Activated T-cell treated with anti-CD3 and anti-CD28 coated beads, Interleukin-2, amount 50 U/mL, for 24 hours (primary cell): ENCODE data around the gene CATSPERZ.
"Not testable (repeated sequence)": the region's sequence is repeated elsewhere in the genome, so short reads cannot be mapped to it uniquely, and the experiment has no call there.

ENCODE experiments used
- DNase-seq: peaks from one replicate; pipeline ENCODE4 v3.0.0-alpha.2; 2020
- H3K27ac Mint-ChIP-seq: 2 replicates; pipeline ENCODE4 v1.8.0; 2020; ENCODE audit warnings: mild to moderate bottlenecking, mixed read lengths
- H3K27me3 Mint-ChIP-seq: 2 replicates; pipeline ENCODE4 v1.8.0; 2020; ENCODE audit warnings: mixed read lengths
- H3K36me3 Mint-ChIP-seq: 2 replicates; pipeline ENCODE4 v1.8.0; 2020; ENCODE audit warnings: low read depth, mixed read lengths
- H3K4me1 Mint-ChIP-seq: 2 replicates; pipeline ENCODE4 v1.8.0; 2020; ENCODE audit warnings: low read depth, mixed read lengths
- H3K4me3 Mint-ChIP-seq: 2 replicates; pipeline ENCODE4 v1.8.0; 2020; ENCODE audit warnings: mild to moderate bottlenecking, moderate library complexity, mixed read lengths
- H3K9me3 Mint-ChIP-seq: 2 replicates; pipeline ENCODE4 v1.8.0; 2020; ENCODE audit warnings: mixed read lengths

Gene CATSPERZ

DNA sequence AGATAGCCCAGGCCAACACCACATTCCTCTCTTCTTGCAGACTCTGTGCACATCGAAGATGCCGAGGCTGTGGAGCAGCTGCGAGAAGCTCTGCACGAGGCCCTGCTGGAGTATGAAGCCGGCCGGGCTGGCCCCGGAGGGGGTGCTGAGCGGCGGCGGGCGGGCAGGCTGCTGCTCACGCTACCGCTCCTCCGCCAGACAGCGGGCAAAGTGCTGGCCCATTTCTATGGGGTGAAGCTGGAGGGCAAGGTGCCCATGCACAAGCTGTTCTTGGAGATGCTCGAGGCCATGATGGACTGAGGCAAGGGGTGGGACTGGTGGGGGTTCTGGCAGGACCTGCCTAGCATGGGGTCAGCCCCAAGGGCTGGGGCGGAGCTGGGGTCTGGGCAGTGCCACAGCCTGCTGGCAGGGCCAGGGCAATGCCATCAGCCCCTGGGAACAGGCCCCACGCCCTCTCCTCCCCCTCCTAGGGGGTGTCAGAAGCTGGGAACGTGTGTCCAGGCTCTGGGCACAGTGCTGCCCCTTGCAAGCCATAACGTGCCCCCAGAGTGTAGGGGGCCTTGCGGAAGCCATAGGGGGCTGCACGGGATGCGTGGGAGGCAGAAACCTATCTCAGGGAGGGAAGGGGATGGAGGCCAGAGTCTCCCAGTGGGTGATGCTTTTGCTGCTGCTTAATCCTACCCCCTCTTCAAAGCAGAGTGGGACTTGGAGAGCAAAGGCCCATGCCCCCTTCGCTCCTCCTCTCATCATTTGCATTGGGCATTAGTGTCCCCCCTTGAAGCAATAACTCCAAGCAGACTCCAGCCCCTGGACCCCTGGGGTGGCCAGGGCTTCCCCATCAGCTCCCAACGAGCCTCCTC is 15.7 kb downstream of the CATSPERZ start:
- DNase-seq, H3K27me3 Mint-ChIP-seq, H3K9me3 Mint-ChIP-seq: not testable (repeated sequence)
- peaks cover 49% of the 10 kb centered on the region for H3K4me1 Mint-ChIP-seq
- peak overlapping the region; percentile 98 for H3K27ac Mint-ChIP-seq
- peak overlapping the region; percentile 98 for H3K4me3 Mint-ChIP-seq
- H3K36me3 Mint-ChIP-seq, result peaks cover 70% of the 10 kb centered on the region

DNA sequence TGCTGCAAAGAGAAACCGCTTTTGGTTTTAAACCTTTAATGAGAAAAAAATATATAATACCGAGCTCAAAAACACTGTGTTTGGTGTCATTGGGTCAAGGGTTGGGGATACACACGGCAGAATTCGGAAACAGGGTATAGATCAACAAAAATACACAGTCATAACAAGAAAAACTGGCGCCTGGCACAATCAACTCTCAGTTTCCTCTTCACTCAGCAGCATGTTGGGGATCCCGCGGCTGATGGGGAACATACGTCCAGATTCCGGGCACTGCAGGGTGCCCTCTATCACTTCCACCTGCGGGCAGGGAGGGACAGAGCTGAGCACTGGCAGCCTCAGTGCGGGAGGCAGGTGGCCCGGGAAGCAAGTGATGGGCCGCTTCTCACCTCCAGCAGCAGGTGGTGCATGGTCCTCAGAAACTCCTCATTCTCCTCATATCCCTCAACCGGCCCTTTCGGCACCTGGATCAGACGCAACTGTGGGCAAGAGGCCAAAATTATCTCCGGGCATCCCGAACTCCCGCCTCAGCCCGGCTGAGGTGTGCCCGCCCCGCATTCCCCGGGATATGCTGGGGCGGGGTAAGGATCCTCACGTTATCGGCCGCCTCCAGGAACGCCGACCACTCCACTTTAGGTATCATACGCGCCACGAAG is 16.6 kb downstream of the CATSPERZ start:
- H3K27ac Mint-ChIP-seq, result peak overlapping the region; percentile 98
- peaks cover 49% of the 10 kb centered on the region for H3K4me1 Mint-ChIP-seq
- H3K9me3 Mint-ChIP-seq, result no peaks in the 10 kb centered on the region
- DNase-seq, result peak; percentile 72
- peak overlapping the region; percentile 98 for H3K4me3 Mint-ChIP-seq
- no peaks in the 10 kb centered on the region for H3K27me3 Mint-ChIP-seq
- peaks cover 76% of the 10 kb centered on the region for H3K36me3 Mint-ChIP-seq

- no peaks in the 10 kb centered on the region for H3K9me3 Mint-ChIP-seq
- H3K4me3 Mint-ChIP-seq, result peak within 1 kb of the TSS; percentile 98
- peaks cover 75% of the 10 kb centered on the region for H3K36me3 Mint-ChIP-seq
- peak; percentile 93 for DNase-seq
- H3K27ac Mint-ChIP-seq, result peak within 1 kb of the TSS; percentile 98
- H3K4me1 Mint-ChIP-seq, result peaks cover 47% of the 10 kb centered on the region
- no peaks in the 10 kb centered on the region for H3K27me3 Mint-ChIP-seq
Measured at GRCh38 chr11:64317325-64317960, 17.3 kb downstream of the CATSPERZ start, which contains the start of gene TRMT112. TRMT112 (minus strand) TSS chr11:64317559; CDS start chr11:64317526, 33 bp downstream.

DNA sequence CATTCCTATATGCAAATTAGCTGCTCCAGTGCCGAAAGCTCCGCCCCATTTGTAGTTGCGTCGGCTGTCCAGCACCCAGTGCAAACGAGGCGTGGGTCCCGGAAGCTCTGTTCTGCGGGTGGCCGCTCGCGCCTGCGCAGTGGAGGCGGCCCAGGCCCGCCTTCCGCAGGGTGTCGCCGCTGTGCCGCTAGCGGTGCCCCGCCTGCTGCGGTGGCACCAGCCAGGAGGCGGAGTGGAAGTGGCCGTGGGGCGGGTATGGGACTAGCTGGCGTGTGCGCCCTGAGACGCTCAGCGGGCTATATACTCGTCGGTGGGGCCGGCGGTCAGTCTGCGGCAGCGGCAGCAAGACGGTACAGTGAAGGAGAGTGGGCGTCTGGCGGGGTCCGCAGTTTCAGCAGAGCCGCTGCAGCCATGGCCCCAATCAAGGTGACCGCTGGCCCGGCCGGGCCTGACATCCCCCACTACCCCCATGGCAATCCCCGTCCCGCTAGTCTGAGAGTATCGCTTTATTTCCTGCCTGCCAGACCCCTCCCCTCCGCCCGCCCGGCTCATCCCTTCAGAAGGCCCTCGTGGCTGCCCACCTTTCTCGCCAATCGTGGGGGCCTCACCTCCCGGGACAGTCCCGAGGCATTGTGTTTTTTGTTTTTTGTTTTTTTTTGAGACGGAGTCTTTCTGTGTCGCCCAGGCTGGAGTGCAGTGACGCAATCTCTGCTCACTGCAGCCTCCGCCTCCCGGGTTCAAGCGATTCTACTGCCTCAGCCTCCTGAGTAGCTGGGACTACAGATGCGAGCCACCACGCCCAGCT is 18.0 kb downstream of the CATSPERZ start, which contains the start of gene PRDX5:
Gene PRDX5 (plus strand): TSS at position 161 of the 805 bp plus-strand sequence. CDS start 95 bp downstream, at position 256.
- Mint-ChIP-seq H3K4me3 (peak within 1 kb of the TSS; percentile 98), H3K36me3 (peaks cover 68% of the 10 kb centered on the region), H3K27ac (peak within 1 kb of the TSS; percentile 98)

GRCh38 chr11:64318766-64319761 is 18.9 kb downstream of the CATSPERZ start:
- no peaks in the 10 kb centered on the region for H3K9me3 Mint-ChIP-seq
- peak overlapping the region; percentile 98 for H3K27ac Mint-ChIP-seq
- H3K27me3 Mint-ChIP-seq, result no peaks in the 10 kb centered on the region
- H3K36me3 Mint-ChIP-seq, result peaks cover 60% of the 10 kb centered on the region
- peaks cover 36% of the 10 kb centered on the region for H3K4me1 Mint-ChIP-seq
- no peak for DNase-seq
- H3K4me3 Mint-ChIP-seq, result peak overlapping the region; percentile 98

More for the DNA sequence above, 18.0 kb downstream of the CATSPERZ start, which contains the start of gene PRDX5:
- H3K27me3 Mint-ChIP-seq, result no peaks in the 10 kb centered on the region
- peaks cover 39% of the 10 kb centered on the region for H3K4me1 Mint-ChIP-seq
- no peaks in the 10 kb centered on the region for H3K9me3 Mint-ChIP-seq
- peak; percentile 95 for DNase-seq

DNA sequence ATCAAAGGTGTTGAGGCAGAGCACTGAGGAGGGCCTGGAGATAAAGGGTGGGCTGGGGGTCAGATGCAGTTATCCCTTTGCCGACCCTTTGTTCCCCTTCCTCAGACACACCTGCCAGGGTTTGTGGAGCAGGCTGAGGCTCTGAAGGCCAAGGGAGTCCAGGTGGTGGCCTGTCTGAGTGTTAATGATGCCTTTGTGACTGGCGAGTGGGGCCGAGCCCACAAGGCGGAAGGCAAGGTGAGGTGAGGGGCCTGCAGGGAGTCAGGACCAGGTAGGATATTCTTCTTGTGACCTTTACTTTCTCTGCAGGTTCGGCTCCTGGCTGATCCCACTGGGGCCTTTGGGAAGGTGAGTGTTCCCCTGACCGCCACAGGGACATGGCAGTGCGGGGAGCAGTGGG is 20.4 kb downstream of the CATSPERZ start:
- Mint-ChIP-seq H3K9me3 (no peaks in the 10 kb centered on the region), H3K4me1 (peaks cover 28% of the 10 kb centered on the region), H3K4me3 (no peak overlapping the region), H3K36me3 (peaks cover 47% of the 10 kb centered on the region), H3K27ac (no peak overlapping the region), H3K27me3 (no peaks in the 10 kb centered on the region)
- DNase-seq, result no peak

GRCh38 chr11:64321026-64321425 is 20.9 kb downstream of the CATSPERZ start:
- Mint-ChIP-seq H3K4me3 (no peak overlapping the region), H3K36me3 (peaks cover 46% of the 10 kb centered on the region), H3K27me3 (no peaks in the 10 kb centered on the region), H3K9me3 (no peaks in the 10 kb centered on the region), H3K27ac (peak overlapping the region; percentile 39), H3K4me1 (peaks cover 28% of the 10 kb centered on the region)
- DNase-seq, result no peak

DNA sequence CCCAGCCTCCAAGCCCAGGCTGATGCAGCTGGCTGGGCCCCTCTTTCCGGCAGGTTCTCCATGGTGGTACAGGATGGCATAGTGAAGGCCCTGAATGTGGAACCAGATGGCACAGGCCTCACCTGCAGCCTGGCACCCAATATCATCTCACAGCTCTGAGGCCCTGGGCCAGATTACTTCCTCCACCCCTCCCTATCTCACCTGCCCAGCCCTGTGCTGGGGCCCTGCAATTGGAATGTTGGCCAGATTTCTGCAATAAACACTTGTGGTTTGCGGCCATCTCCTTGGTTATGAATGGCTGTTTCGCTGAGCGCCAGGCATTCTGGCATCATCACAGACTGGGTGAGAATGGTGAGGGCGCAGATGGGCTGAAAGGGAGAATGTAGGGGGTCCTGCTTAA is 21.4 kb downstream of the CATSPERZ start:
- Mint-ChIP-seq H3K4me1 (peaks cover 23% of the 10 kb centered on the region), H3K27ac (no peak overlapping the region), H3K36me3 (peaks cover 41% of the 10 kb centered on the region), H3K27me3 (no peaks in the 10 kb centered on the region), H3K9me3 (no peaks in the 10 kb centered on the region), H3K4me3 (no peak overlapping the region)
- no peak for DNase-seq

DNA sequence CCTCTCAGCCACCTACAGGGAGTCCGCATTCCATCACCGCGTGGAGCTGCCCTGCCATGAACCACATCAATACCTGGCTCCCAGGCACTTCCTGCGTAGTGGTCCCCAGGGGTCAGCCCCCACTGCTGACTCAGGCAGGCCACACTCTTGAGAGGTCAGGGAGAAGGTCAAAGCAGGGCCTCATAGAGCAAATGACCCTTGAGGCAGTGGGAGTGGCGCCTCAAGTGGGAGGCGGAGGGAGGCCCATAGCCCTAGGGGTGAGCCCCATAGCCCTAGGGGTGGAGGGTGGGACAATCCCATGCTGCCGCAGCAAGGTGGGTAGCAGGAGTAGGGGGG is 22.7 kb downstream of the CATSPERZ start:
- no peak overlapping the region for H3K4me3 Mint-ChIP-seq
- peaks cover 28% of the 10 kb centered on the region for H3K36me3 Mint-ChIP-seq
- H3K4me1 Mint-ChIP-seq, result peaks cover 15% of the 10 kb centered on the region
- H3K27me3 Mint-ChIP-seq, result no peaks in the 10 kb centered on the region
- H3K9me3 Mint-ChIP-seq, result no peaks in the 10 kb centered on the region
- no peak overlapping the region for H3K27ac Mint-ChIP-seq
- no peak for DNase-seq

GRCh38 chr11:64323373-64323772 is 23.2 kb downstream of the CATSPERZ start:
- no peak for DNase-seq
- Mint-ChIP-seq H3K36me3 (peaks cover 24% of the 10 kb centered on the region), H3K4me1 (peaks cover 15% of the 10 kb centered on the region), H3K27ac (no peak overlapping the region), H3K9me3 (no peaks in the 10 kb centered on the region), H3K27me3 (no peaks in the 10 kb centered on the region), H3K4me3 (no peak overlapping the region)

DNA sequence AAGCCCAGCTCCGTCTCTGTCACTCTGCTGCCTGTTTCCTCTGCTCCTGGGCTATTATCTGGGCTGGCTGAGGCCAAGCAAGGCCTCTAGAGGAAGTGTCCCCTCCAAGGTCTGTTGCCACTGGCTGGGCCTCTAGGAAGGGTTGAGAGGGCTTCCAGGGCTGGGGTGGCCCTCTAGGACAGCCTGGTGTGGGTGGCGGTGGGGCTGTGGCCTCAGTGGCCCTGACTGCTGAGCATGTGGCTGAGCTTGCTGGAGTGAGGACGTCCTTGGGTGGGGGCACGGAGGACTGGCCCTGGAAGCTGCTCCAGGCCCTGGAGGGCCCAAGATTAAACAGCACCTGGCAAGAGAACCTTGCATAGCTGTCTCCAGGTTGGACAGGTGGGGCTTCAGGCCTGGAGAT is 23.8 kb downstream of the CATSPERZ start:
- H3K4me1 Mint-ChIP-seq, result peaks cover 12% of the 10 kb centered on the region
- not testable (repeated sequence) for H3K9me3 Mint-ChIP-seq, DNase-seq, H3K4me3 Mint-ChIP-seq, H3K27me3 Mint-ChIP-seq
- peak overlapping the region; percentile 34 for H3K27ac Mint-ChIP-seq
- H3K36me3 Mint-ChIP-seq, result peaks cover 22% of the 10 kb centered on the region

DNA sequence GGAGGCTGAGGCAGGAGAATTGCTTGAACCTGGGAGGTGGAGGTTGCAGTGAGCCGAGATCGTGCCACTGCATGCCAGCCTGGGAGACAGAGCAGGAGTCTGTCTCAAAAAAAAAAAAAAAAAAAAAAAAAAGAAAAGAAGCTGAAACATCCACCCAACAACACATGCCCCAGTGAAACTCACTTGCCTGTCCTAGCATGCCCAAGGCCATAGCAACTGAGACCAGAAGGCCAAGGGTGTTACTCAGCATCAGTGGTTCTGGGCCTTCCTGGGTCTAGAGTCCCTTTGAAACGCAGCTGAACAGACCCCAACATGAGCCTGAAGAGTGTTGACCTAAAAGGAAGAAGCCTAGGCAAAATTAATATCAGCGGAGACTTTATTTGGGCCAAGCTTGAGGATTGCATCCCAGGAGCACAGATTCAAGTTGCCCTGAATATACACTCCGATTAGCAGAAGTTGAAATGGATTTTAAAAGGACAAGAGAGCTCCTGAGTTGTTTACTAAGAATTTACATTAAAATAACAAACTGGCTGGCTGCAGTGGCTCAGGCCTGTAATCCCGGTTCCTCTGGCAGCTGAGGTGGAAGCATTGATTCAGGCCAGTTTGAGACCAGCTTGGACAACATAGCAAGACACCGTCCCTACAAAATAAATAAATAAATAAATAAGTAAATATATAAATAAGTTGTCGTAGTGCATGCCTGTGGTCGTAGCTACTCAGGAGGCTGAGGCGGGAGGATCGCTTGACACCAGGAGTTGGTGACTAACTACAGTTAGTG is 24.7 kb downstream of the CATSPERZ start:
- no peaks in the 10 kb centered on the region for H3K27me3 Mint-ChIP-seq
- H3K36me3 Mint-ChIP-seq, result peaks cover 20% of the 10 kb centered on the region
- DNase-seq, result no peak
- H3K4me1 Mint-ChIP-seq, result peaks cover 4% of the 10 kb centered on the region
- no peaks in the 10 kb centered on the region for H3K9me3 Mint-ChIP-seq
- H3K27ac Mint-ChIP-seq, result no peak overlapping the region
- no peak overlapping the region for H3K4me3 Mint-ChIP-seq
